ENCODE data around the gene EMILIN2. TPM values are rescaled to one million over a fixed set of nuclear protein-coding genes. Genes with fewer than 3 reads are reported as not detected.

Gene EMILIN2
- total and polyA plus RNA-seq, 2 of the 8 experiments (the other 6 are each of a cell fraction or from before 2014, with no cell fraction given) = 6.0 to 7.5 TPM

- TF ChIP-seq GABPA (IDR thresholded peaks at IDR 0.05; ENCODE audit: borderline replicate concordance, insufficient read depth, low read length) (no peak), SP4 (IDR thresholded peaks at IDR 0.05; ENCODE audit: low read length) (peak; percentile 65; the same call in 1 of the 2 replicates), USF2 (IDR thresholded peaks at IDR 0.05; ENCODE audit: low read length) (peak; percentile 86), SIN3A (conservative IDR thresholded peaks at IDR 0.05 in 1 of 2, IDR thresholded peaks at IDR 0.05 in 1 of 2; ENCODE audit: low read depth in 1 of 2, low read length in 2 of 2) (0 out of 4 replicates have a peak, but pooled peaks of 1 of the 2 experiments have one; percentile 24), NRF1 (IDR thresholded peaks at IDR 0.05; ENCODE audit: low read depth, low read length) (no peak)
Observed at GRCh38 chr18:2932247-2933181, 85.7 kb downstream of the EMILIN2 start (continued).
